SU-DHL-6 (cell line): ENCODE data around the gene KPNA5.

Source experiments
- CTCF ChIP-seq: fragments of 200-600 bp; sonication (generic); IDR thresholded peaks from one replicate; pipeline ENCODE4 v1.5.1; 2017; ENCODE audit warnings: antibody characterized with exemption, mild to moderate bottlenecking, low read length, moderate library complexity; ENCODE audit not compliant: insufficient read depth, poor library complexity, severe bottlenecking
- EZH2phosphoT487 ChIP-seq: fragments of 200-600 bp; sonication (generic), shearing (Covaris generic); conservative IDR thresholded peaks from 2 replicates; pipeline ENCODE4 v1.6.1; 2018; ENCODE audit warnings: mild to moderate bottlenecking, antibody characterized with exemption, low read length, moderate library complexity, mixed read lengths

GRCh38 chr6:116667623-116668022, 13.4 kb upstream of the KPNA5 start:
- TF ChIP-seq CTCF (no peak), EZH2phosphoT487 (no peak)
